GM12875 (cell line): ENCODE measurements around the gene RAD9A.

Experiments
- H3K4me3 ChIP-seq: one replicate; pipeline ENCODE4 v1.5.1; 2011; ENCODE audit warnings: low read depth, low read length, control low read depth
- CTCF ChIP-seq: IDR thresholded peaks from 2 replicates; pipeline ENCODE4 v1.5.1; 2011; ENCODE audit warnings: low read depth, mild to moderate bottlenecking, control low read depth, inconsistent platforms, low read length, moderate library complexity, borderline replicate concordance; ENCODE audit not compliant: insufficient read depth

The RAD9A gene

GRCh38 chr11:67415501-67416304, 23.9 kb downstream of the RAD9A start, which contains the start of gene CARNS1:
Gene CARNS1, plus strand, starts transcription at chr11:67415678. Its CDS starts 522 bp downstream, at chr11:67416200.
- TF ChIP-seq CTCF: no peak
- H3K4me3 ChIP-seq: no peak within 1 kb of the TSS

GRCh38 chr11:67416416-67417335, 24.9 kb downstream of the RAD9A start:
- no peak for TF ChIP-seq CTCF
- no peak overlapping the region for H3K4me3 ChIP-seq

GRCh38 chr11:67417425-67417824, 25.6 kb downstream of the RAD9A start:
- no peak overlapping the region for H3K4me3 ChIP-seq
- TF ChIP-seq CTCF: no peak

- H3K4me3 ChIP-seq: no peak overlapping the region
- no peak for TF ChIP-seq CTCF
These were observed 26.9 kb downstream of the RAD9A start for GRCh38 chr11:67418476-67419281.

GRCh38 chr11:67419325-67420049, 27.7 kb downstream of the RAD9A start:
- no peak overlapping the region for H3K4me3 ChIP-seq
- TF ChIP-seq CTCF: no peak

GRCh38 chr11:67420147-67420645, 28.4 kb downstream of the RAD9A start:
- TF ChIP-seq CTCF: no peak

More at GRCh38 chr11:67420147-67420645, 28.4 kb downstream of the RAD9A start:
- H3K4me3 ChIP-seq: peak overlapping the region; percentile 50
